ENCODE data around the gene GNG3. TPM values are rescaled to one million over a fixed set of nuclear protein-coding genes. Genes with fewer than 3 reads are reported as not detected.

The GNG3 gene
- total and polyA plus RNA-seq, 2 of the 4 experiments (the other 2 are of a cell fraction) = not detected

- H2AFZ ChIP-seq (replicated peaks; ENCODE audit: low read length, poor library complexity) = peak within 1 kb of the TSS; percentile 100
- ChIA-PET CTCF (interaction anchor here (0.5 to 1.5 kb wide), 3 partner anchors 13 to 337 kb away, joined by 3 to 4 read pairs (median 4); partner anchors contain the start of gene TMEM179B), POLR2A (ENCODE audit: unreplicated experiment) (interaction anchor here (0.6 to 1.5 kb wide), 9 partner anchors 8 to 101 kb away, joined by 3 to 8 read pairs (median 5); partner anchors contain the start of genes HNRNPUL2 and TAF6L)
- peak within 1 kb of the TSS; percentile 85; the same call in 2 of the 3 replicates for H2BK15ac ChIP-seq (ENCODE audit: low read depth, low read length)
- peak within 1 kb of the TSS; percentile 58 for H3K4me2 ChIP-seq (ENCODE audit: low read depth, low read length)
- H2BK5ac ChIP-seq (ENCODE audit: low read depth, low read length, poor library complexity, severe bottlenecking) = peak within 1 kb of the TSS; percentile 95
- TF ChIP-seq RFX5 (IDR thresholded peaks at IDR 0.05; ENCODE audit: low read depth, low read length) (no peak), CHD1 (IDR thresholded peaks at IDR 0.05; ENCODE audit: low read depth, low read length) (no peak), NFE2L2 (IDR thresholded peaks at IDR 0.05; ENCODE audit: low read depth, low read length) (no peak), BHLHE40 (IDR thresholded peaks at IDR 0.05; ENCODE audit: low read depth, low read length) (no peak), POLR2A (IDR thresholded peaks at IDR 0.05; ENCODE audit: low read depth, low read length) (peak; percentile 79; the same call in 1 of the 2 replicates), MXI1 (IDR thresholded peaks at IDR 0.05; ENCODE audit: borderline replicate concordance, low read depth, low read length) (no peak), FOS (IDR thresholded peaks at IDR 0.05; ENCODE audit: low read depth, low read length) (peak; percentile 72; the same call in 1 of the 2 replicates), MAZ (IDR thresholded peaks at IDR 0.05; ENCODE audit: borderline replicate concordance, low read depth, low read length) (peak; percentile 57; the same call in 1 of the 2 replicates), CEBPB (IDR thresholded peaks at IDR 0.05; ENCODE audit: low read depth, low read length) (no peak)
- TF ChIP-seq, protein P1, sequence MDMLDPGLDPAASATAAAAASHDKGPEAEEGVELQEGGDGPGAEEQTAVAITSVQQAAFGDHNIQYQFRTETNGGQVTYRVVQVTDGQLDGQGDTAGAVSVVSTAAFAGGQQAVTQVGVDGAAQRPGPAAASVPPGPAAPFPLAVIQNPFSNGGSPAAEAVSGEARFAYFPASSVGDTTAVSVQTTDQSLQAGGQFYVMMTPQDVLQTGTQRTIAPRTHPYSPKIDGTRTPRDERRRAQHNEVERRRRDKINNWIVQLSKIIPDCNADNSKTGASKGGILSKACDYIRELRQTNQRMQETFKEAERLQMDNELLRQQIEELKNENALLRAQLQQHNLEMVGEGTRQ (IDR thresholded peaks at IDR 0.05; ENCODE audit: low read depth, low read length) = peak; percentile 21; the same call in 1 of the 2 replicates
- TF ChIP-seq, protein P2, sequence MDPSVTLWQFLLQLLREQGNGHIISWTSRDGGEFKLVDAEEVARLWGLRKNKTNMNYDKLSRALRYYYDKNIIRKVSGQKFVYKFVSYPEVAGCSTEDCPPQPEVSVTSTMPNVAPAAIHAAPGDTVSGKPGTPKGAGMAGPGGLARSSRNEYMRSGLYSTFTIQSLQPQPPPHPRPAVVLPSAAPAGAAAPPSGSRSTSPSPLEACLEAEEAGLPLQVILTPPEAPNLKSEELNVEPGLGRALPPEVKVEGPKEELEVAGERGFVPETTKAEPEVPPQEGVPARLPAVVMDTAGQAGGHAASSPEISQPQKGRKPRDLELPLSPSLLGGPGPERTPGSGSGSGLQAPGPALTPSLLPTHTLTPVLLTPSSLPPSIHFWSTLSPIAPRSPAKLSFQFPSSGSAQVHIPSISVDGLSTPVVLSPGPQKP (IDR thresholded peaks at IDR 0.05; ENCODE audit: borderline replicate concordance, low read depth, low read length) = no peak
- peak within 1 kb of the TSS; percentile 100 for H3K4ac ChIP-seq (ENCODE audit: low read depth, low read length)
- H3K36me3 ChIP-seq (ENCODE audit: control insufficient read depth, insufficient read depth, low read length) = peaks cover 12% of the 10 kb centered on the region
- peak within 1 kb of the TSS; percentile 89 for H3K18ac ChIP-seq (ENCODE audit: low read depth, low read length)
- intact Hi-C loops (cut with micrococcal nuclease) = no loop called here
- peak within 1 kb of the TSS; percentile 95 for H2AK9ac ChIP-seq (replicated peaks; ENCODE audit: low read depth, low read length, poor library complexity)
- H4K91ac ChIP-seq (ENCODE audit: insufficient read depth, low read depth, low read length) = peak within 1 kb of the TSS; percentile 100
- peaks cover 16 to 38% of the 10 kb centered on the region in 2 experiments for H3K79me1 ChIP-seq (ENCODE audit: low read depth in 1 of 2, low read length in 2 of 2)
- peak within 1 kb of the TSS; percentile 88 for H3K9ac ChIP-seq (ENCODE audit: low read depth, low read length)
- peak within 1 kb of the TSS; percentile 53 for H3K4me3 ChIP-seq (ENCODE audit: insufficient read depth, low read depth, low read length)
- H3K27me3 ChIP-seq (ENCODE audit: control insufficient read depth, insufficient read depth, low read length) = no peaks in the 10 kb centered on the region
- H2AK5ac ChIP-seq (ENCODE audit: low read depth, low read length) = peak within 1 kb of the TSS; percentile 68
- H3K23ac ChIP-seq (ENCODE audit: low read depth, low read length) = peak within 1 kb of the TSS; percentile 100
- H3K14ac ChIP-seq (replicated peaks; ENCODE audit: low read depth, low read length) = peak within 1 kb of the TSS; percentile 100
- H3K4me1 ChIP-seq (ENCODE audit: control insufficient read depth, insufficient read depth, low read length) = no peaks in the 10 kb centered on the region
- peak within 1 kb of the TSS; percentile 78; the same call in 1 of the 2 replicates for H2BK20ac ChIP-seq (ENCODE audit: low read depth, low read length)
- dilution Hi-C loops (cut with HindIII; ENCODE audit: low sequenced_read_pairs, unreplicated experiment) = no loop called here
- WGBS, 2 experiments (ENCODE audit: extremely low coverage in 2 of 2, insufficient read length in 1 of 2) = 0% methylated on average over 26 of the region's 47 CpGs; no CpG with 5 or more reads in 1 of the 2 experiments
- H2BK120ac ChIP-seq (ENCODE audit: low read depth, low read length) = peak within 1 kb of the TSS; percentile 98
- H4K8ac ChIP-seq (ENCODE audit: low read depth in 2 of 2, low read length in 2 of 2) = peak within 1 kb of the TSS; percentile 72 to 100
- peak within 1 kb of the TSS; percentile 99 for H3K56ac ChIP-seq (ENCODE audit: extremely low read depth, insufficient read depth, low read length)
- in situ Hi-C loops (cut with MboI; ENCODE audit: low sequenced_read_pairs) = no loop called here
- DNase-seq (peak; percentile 99), ATAC-seq (ENCODE audit: low read depth) (peak; percentile 98)
- H3K27ac ChIP-seq (ENCODE audit: insufficient read depth, low read length) = peak within 1 kb of the TSS; percentile 89
- H3K9me3 ChIP-seq (ENCODE audit: control insufficient read depth, insufficient read depth, low read length) = no peaks in the 10 kb centered on the region
- peaks cover 3% of the 10 kb centered on the region; the same call in 1 of the 2 replicates for H3K9me1 ChIP-seq (ENCODE audit: insufficient read depth, low read length)
- BruUV-seq (replicated peaks) = no TSS peak
- peak within 1 kb of the TSS; percentile 92 for H4K5ac ChIP-seq (ENCODE audit: low read depth, low read length)
- H4K20me1 ChIP-seq (ENCODE audit: insufficient read depth, low read length) = no peaks in the 10 kb centered on the region
Observed at GRCh38 chr11:62753736-62754603, 46.5 kb downstream of the GNG3 start, which contains the start of gene ZBTB3. ZBTB3 (minus strand) TSS chr11:62754160; CDS start chr11:62753664, 496 bp downstream.

Data from IMR-90 (cell line).